GM13977 (cell line): ENCODE data around the gene ITGAE.
A peak's percentile ranks its signal among the peaks of the same experiment; 100 is the strongest.

Experiments used
- DNase-seq: peaks from one replicate; pipeline ENCODE4 v3.0.0; 2012; ENCODE audit warnings: low spot score
- CTCF ChIP-seq: IDR thresholded peaks from 2 replicates; pipeline ENCODE4 v1.5.1; 2012; ENCODE audit warnings: mild to moderate bottlenecking, control low read depth; ENCODE audit not compliant: insufficient read depth; ENCODE audit errors: extremely low read depth, missing control alignments
- in situ Hi-C: fragments of 300-500 bp; cut with MboI; formaldehyde crosslinking; loops from one replicate; pipeline ENCODE4 v1.12.0; 2022; ENCODE audit warnings: low sequenced_read_pairs, low pct_unique_long_range_greater_than_20kb, mixed read lengths, inconsistent platforms; ENCODE audit not compliant: unreplicated experiment

ITGAE gene

DNA sequence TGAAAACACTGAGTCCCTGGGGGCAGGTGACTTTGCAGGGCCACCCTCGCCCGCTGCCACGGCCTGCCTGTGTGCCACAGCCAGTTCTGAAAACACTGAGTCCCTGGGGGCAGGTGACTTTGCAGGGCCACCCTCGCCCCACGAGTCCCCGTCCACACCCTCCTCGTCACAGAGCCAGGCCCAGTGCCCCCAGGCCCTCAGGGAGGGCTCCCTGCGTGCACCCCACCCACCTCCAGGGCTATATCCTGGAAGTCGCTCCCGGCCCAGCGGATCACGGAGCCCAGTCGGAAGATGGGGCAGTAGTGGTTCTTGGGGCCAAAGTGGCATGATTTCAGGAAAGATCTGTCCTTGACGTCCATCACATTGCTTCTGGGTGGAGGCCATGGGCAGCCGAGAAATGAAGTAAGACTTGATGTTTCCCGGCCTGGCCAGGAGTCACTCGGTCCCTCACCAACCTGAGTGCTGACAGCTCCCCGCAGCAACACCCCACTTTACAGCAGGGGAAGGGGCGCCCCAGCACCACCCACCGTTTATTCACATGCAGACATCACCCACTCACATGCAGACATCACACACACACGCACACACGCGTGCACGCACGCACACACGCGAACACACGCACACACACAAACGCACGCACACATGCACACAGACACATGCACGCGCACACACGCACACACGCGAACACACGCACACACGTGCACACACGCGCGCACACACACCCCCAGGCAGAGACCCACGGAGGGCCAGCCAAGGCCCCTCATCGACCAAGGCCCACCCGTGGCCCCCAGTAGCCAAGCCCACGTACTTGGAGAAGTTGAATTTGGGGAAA, 111.5 kb downstream of the ITGAE start:
- in situ Hi-C loops = loop anchor here (10.0 kb wide), 1 partner anchor 45 kb away; no protein-coding TSS in a partner anchor
- no peak for DNase-seq

GRCh38 chr17:3688852-3689261, 112.1 kb downstream of the ITGAE start:
- no peak for DNase-seq
- TF ChIP-seq CTCF = no peak
- in situ Hi-C loops = loop anchor here (10.0 kb wide), 1 partner anchor 46 kb away; no protein-coding TSS in a partner anchor

More for the DNA sequence above, 111.5 kb downstream of the ITGAE start:
- no peak for TF ChIP-seq CTCF

DNA sequence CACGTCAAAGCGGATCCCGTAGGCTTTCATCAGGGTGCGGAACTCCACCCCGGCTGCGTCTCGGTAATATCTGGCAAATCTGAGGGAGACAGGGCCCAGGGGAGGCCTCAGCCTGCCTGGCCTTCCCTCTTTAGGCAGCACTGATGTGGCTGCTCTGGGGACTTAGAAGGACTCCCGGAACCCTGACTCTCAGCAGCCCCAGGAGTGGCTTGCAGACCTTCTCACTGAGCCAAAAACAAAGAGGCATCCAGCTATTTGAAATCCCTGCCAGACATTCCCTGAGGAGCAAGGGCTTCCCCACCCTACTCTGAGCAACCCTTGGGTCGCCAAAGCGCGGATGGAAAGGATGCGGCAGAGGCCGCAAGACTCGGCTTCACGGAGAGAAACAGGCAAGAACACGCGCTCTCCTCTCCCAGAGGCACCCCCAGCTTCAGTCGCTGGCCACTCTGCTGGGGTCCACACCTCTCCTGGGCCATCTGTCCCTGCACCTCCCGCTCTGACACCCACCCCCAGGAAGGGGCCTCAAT, 112.9 kb downstream of the ITGAE start:
- in situ Hi-C loops = loop anchor here (10.0 kb wide), 1 partner anchor 47 kb away; no protein-coding TSS in a partner anchor
- no peak for DNase-seq
- no peak for TF ChIP-seq CTCF

DNA sequence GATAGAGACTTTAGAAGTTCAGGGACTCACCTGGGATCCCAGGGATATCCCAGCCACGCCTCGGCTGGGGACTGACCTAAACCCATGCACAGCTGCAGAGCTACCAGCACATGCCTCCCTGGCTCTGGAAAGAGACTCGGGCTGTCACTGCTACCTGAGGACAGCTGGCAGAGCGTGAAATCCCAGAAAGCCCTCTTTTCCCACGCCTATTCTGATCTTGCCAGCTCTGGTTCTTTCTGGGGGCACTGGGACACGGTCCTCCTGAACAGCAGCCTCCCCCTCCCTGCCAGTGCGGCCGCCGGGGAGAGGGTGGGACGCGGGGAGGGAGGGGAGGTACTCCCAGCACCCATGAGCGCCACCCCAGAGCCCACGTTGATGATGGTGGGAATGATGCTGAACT, 115.8 kb downstream of the ITGAE start:
- TF ChIP-seq CTCF = no peak
- DNase-seq = no peak
- in situ Hi-C loops = loop anchor here (10.0 kb wide), 1 partner anchor 50 kb away; no protein-coding TSS in a partner anchor

- in situ Hi-C loops = loop anchor here (10.0 kb wide), 1 partner anchor 52 kb away; no protein-coding TSS in a partner anchor
- peak; percentile 89 for DNase-seq
- TF ChIP-seq CTCF = peak; percentile 93
Observed at GRCh38 chr17:3683054-3683511, 117.9 kb downstream of the ITGAE start.

DNA sequence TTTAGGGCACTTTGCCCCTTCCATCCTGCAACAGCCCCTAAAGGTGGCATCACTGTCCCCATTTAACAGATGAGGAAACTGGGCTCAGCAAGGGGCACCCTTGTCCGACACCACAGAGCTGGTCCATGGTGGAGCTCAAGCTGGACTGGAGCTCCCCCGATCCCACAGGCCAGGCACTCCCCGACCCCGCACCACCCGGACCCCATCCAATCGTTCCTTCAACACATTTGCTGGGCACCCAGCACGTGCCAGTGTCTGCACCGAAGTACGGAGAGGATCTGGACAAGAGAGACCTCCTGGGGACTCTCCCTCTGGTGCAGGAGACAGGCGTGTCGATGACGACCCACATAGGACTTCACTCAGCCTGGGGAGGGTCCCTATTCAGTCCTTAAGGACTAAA, 119.0 kb downstream of the ITGAE start:
- TF ChIP-seq CTCF = no peak
- in situ Hi-C loops = loop anchor here (10.0 kb wide), 1 partner anchor 53 kb away; no protein-coding TSS in a partner anchor

More for the DNA sequence above, 119.0 kb downstream of the ITGAE start:
- DNase-seq = no peak
